Glutamatergic neuron (in vitro differentiated cells): Measurements from ENCODE around the gene TRPV4. TPM values are rescaled to one million over a fixed set of nuclear protein-coding genes. Genes with fewer than 3 reads are reported as not detected.

Experiments used
- DNase-seq: peaks from one replicate; pipeline ENCODE4 v3.0.0; 2022
- H3K27ac Mint-ChIP-seq: one replicate; pipeline ENCODE4 v1.8.0; 2020; ENCODE audit warnings: mild to moderate bottlenecking, mixed read lengths, inconsistent platforms; ENCODE audit not compliant: unreplicated experiment
- H3K27me3 Mint-ChIP-seq: one replicate; pipeline ENCODE4 v1.8.0; 2020; ENCODE audit warnings: mild to moderate bottlenecking, moderate library complexity, mixed read lengths, inconsistent platforms; ENCODE audit not compliant: unreplicated experiment
- H3K36me3 Mint-ChIP-seq: one replicate; pipeline ENCODE4 v1.8.0; 2020; ENCODE audit warnings: mild to moderate bottlenecking, mixed read lengths, inconsistent platforms; ENCODE audit not compliant: unreplicated experiment
- H3K4me1 Mint-ChIP-seq: one replicate; pipeline ENCODE4 v1.8.0; 2020; ENCODE audit warnings: mild to moderate bottlenecking, low read depth, mixed read lengths, inconsistent platforms; ENCODE audit not compliant: unreplicated experiment
- H3K4me3 Mint-ChIP-seq: one replicate; pipeline ENCODE4 v1.8.0; 2020; ENCODE audit warnings: mild to moderate bottlenecking, mixed read lengths, inconsistent platforms; ENCODE audit not compliant: unreplicated experiment
- H3K9me3 Mint-ChIP-seq: one replicate; pipeline ENCODE4 v1.8.0; 2020; ENCODE audit warnings: mild to moderate bottlenecking, moderate library complexity, mixed read lengths, inconsistent platforms; ENCODE audit not compliant: unreplicated experiment
- CTCF ChIP-seq: fragments of 200-600 bp; sonication (generic); IDR thresholded peaks from one replicate; pipeline ENCODE4 v1.5.0; 2021; ENCODE audit not compliant: partially characterized antibody, unreplicated experiment
- total RNA-seq: library from RNA; stranded (reverse); fragmentation: NEBNext Ultra II Directional; extraction: Animal tissue kit (Norgen Biotek cat#: 25700); gene quantifications from one replicate; pipeline ENCODE4 v1.2.1, GENCODE V29; 2021; ENCODE audit not compliant: unreplicated experiment

TRPV4 gene
- total RNA-seq, 1 donor from 2014 or later: 0.17 TPM

GRCh38 chr12:109807954-109808643 lies 25.1 kb downstream of the TRPV4 start:
- H3K4me3 Mint-ChIP-seq: no peak overlapping the region
- no peak for DNase-seq
- no peaks in the 10 kb centered on the region for H3K9me3 Mint-ChIP-seq
- TF ChIP-seq CTCF: no peak
- H3K27ac Mint-ChIP-seq: no peak overlapping the region
- H3K27me3 Mint-ChIP-seq: peaks cover 2% of the 10 kb centered on the region
- no peaks in the 10 kb centered on the region for H3K36me3 Mint-ChIP-seq
- peaks cover 2% of the 10 kb centered on the region for H3K4me1 Mint-ChIP-seq

- Mint-ChIP-seq H3K4me1 (no peaks in the 10 kb centered on the region), H3K36me3 (no peaks in the 10 kb centered on the region), H3K27me3 (peaks cover 4% of the 10 kb centered on the region), H3K27ac (no peak overlapping the region), H3K9me3 (no peaks in the 10 kb centered on the region), H3K4me3 (no peak overlapping the region)
- DNase-seq: peak; percentile 84
- peak; percentile 99 for TF ChIP-seq CTCF
These were observed 28.1 kb downstream of the TRPV4 start for GRCh38 chr12:109804820-109805761.

GRCh38 chr12:109803678-109804077 lies 29.5 kb downstream of the TRPV4 start:
- no peak for TF ChIP-seq CTCF
- Mint-ChIP-seq H3K36me3 (no peaks in the 10 kb centered on the region), H3K27ac (no peak overlapping the region), H3K4me3 (no peak overlapping the region), H3K4me1 (no peaks in the 10 kb centered on the region), H3K9me3 (no peaks in the 10 kb centered on the region), H3K27me3 (peaks cover 4% of the 10 kb centered on the region)
- no peak for DNase-seq

- Mint-ChIP-seq H3K27me3 (peaks cover 8% of the 10 kb centered on the region), H3K9me3 (no peaks in the 10 kb centered on the region), H3K4me1 (no peaks in the 10 kb centered on the region), H3K4me3 (no peak overlapping the region), H3K27ac (no peak overlapping the region), H3K36me3 (no peaks in the 10 kb centered on the region)
- no peak for DNase-seq
- TF ChIP-seq CTCF: no peak
These were observed 30.4 kb downstream of the TRPV4 start for GRCh38 chr12:109802828-109803227.

GRCh38 chr12:109800536-109800935 lies 32.7 kb downstream of the TRPV4 start:
- H3K4me1 Mint-ChIP-seq: no peaks in the 10 kb centered on the region
- peaks cover 8% of the 10 kb centered on the region for H3K27me3 Mint-ChIP-seq
- H3K4me3 Mint-ChIP-seq: no peak overlapping the region
- no peak for DNase-seq
- no peaks in the 10 kb centered on the region for H3K9me3 Mint-ChIP-seq
- no peak for TF ChIP-seq CTCF
- H3K27ac Mint-ChIP-seq: no peak overlapping the region
- no peaks in the 10 kb centered on the region for H3K36me3 Mint-ChIP-seq
